GM12873 (cell line): Measurements from ENCODE around the gene P4HA3.

Experiments
- TF ChIP-seq, protein P1 (sequence below): IDR thresholded peaks from 2 replicates; pipeline ENCODE4 v1.5.1; 2012; ENCODE audit warnings: low read depth, mild to moderate bottlenecking, moderate library complexity, low read length, control low read depth; ENCODE audit not compliant: insufficient read depth; ENCODE audit errors: missing control alignments

The P4HA3 gene

DNA sequence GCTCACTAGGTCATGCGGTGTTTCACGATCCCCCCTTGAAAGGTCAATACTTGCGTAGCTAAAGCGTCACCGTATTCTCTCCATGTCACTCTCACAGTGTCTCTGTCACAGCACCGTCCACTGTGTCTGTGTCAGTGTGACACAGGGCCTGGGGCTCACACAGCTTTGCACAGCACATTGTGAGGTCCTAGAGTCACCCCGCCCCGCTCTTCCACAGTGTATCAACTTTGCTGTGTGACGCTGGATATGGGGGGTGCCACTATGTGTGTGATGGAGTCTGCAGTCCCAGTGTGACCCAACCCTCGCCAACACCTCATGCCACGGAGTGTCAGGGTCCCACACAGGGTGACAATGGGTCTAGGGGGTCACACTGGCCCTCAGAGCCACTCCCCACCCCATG is 583 bp downstream of the P4HA3 start:
- TF ChIP-seq, protein P1, sequence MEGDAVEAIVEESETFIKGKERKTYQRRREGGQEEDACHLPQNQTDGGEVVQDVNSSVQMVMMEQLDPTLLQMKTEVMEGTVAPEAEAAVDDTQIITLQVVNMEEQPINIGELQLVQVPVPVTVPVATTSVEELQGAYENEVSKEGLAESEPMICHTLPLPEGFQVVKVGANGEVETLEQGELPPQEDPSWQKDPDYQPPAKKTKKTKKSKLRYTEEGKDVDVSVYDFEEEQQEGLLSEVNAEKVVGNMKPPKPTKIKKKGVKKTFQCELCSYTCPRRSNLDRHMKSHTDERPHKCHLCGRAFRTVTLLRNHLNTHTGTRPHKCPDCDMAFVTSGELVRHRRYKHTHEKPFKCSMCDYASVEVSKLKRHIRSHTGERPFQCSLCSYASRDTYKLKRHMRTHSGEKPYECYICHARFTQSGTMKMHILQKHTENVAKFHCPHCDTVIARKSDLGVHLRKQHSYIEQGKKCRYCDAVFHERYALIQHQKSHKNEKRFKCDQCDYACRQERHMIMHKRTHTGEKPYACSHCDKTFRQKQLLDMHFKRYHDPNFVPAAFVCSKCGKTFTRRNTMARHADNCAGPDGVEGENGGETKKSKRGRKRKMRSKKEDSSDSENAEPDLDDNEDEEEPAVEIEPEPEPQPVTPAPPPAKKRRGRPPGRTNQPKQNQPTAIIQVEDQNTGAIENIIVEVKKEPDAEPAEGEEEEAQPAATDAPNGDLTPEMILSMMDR, result no peak

DNA sequence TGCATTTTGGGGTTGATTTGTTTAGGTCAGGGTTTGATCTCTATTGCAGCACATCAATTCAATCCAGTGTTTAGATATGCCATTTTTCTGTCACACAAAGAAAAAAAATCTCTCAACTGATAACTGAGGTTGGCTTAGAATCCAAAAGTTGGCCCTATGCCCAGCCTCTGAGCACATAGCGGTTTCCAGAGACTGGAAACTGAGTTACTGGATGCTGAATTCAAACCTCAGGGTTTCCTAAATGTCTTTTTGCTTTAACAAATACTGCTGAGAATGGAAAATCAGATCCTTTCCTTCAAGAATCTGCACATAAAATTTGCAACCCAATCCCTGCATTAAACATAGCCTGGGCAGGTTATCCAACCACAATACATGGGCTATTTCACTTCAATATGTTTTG is 4.0 kb downstream of the P4HA3 start:
- TF ChIP-seq, protein P1, result no peak

DNA sequence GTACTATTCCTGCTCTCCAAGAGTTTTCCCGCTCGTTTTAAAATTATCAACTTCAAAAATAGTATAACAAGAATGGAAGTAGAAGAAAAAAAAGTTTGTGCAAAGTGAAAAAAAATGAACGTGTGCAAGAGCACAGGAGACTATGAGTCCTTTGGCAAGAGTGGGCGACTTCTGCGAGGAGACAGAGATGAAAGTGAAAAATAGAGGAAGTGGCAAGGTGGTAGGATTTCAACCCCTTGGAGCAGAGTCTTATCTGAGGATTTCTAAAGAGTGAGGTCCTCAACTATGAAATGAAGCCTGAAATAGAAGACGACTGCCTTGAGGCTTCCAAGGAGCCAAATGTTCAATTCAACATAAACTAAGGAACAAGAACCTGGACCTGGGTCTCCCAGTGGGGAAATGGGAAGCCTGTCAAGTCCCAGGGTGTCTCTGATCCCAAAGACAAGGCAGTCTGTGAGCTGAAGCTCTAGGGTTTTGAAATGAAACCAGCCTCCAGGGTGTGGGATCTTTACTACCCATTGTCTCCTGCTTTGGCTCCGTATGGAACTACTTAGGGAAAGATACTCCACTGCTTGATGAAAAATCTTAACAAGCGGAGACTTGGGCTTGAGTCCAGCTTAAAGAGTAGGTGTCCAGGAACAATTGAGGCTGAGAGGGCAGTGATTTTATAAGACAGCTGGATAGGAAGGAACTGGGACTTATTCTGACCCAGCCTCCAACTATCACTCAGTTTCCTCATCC is 4.8 kb downstream of the P4HA3 start:
- TF ChIP-seq, protein P1, result no peak

DNA sequence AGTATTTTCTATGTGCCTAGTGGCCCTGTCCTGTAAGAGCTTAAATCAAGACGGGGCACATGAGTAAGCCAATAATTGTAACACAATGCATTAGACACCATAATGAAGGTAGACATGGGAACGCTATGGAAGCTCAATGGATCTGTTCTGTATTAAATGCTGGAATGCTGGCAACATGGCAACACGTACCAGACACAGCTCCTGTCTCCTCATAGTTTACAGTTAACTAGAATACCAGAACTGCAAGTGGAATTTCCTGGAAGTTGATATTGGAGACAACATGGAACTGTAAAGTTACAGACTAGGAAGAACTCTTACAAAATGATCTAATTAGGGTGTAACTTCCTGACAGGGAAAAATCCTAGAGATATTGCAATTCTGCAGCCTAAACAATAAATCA is 12.4 kb downstream of the P4HA3 start:
- TF ChIP-seq, protein P1, result no peak

DNA sequence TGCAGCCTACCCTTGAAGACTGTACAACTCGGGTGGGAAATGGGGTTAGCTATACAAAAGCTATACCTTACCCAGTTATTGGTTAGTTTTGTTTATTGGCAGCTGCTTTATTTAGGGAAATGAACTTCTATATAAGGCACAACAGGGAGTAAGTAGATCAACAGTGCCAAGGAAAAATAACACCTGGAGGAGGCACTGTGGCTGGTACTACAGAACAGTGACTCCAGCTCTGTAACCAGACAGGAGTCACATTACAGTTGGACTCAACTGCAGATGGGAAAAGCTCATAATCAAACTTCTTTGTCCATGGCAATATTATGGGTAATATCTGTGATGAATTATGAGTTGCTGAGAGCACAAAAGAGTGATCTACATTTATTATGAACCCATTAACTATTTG is 14.0 kb downstream of the P4HA3 start:
- TF ChIP-seq, protein P1, result no peak

DNA sequence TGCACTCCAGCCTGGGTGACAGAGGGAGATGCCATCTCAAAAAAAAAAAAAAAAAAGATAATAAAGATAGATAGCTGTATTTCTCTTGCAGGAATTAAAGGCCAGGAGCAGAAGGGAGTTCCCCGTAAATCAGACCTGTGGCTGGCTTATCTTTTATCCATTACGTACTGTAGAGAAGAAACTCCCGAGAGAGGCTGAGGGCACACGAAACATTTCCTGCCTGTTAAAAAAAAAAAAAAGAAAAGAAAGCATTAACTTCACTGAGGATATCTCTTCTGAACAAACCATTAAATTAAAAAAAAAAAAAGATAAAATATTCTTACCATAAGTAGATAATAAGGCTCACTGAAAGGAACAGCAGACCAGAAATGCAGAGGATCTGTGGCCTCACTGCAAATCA is 22.5 kb downstream of the P4HA3 start:
- TF ChIP-seq, protein P1, result no peak

DNA sequence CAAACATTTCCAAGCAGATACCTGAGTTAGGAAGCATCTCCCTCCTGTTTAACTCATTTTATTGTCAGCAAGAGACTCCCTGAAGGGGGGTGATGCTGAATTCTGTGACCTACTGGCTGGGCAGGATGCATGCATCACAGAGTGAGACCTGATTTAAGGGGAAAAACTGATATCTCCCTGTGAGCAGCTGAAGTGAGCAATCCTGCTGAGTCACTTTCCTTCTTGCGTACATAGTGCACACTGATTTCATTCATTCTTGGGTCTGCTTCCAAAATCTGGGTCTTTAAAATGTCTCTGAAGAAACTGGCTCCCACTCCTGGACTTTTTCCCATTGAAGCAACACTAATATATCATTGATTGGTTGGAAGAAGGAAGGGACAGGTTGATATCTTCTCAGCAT is 23.3 kb downstream of the P4HA3 start:
- TF ChIP-seq, protein P1, result no peak
